PC-3 (cell line): Measurements from ENCODE around the gene KISS1R. TPM values are rescaled to one million over a fixed set of nuclear protein-coding genes. Genes with fewer than 3 reads are reported as not detected.

Experiments
- ATAC-seq: fragments of 200-7000 bp; cut with Tn5 transposase; 2 replicates; pipeline ENCODE4 v1.9.1; 2020; ENCODE audit warnings: mild to moderate bottlenecking, moderate library complexity
- BruUV-seq: library from RNA; stranded (reverse); fragments of 400-500 nt; replicated peaks from 2 replicates; lab custom pipeline; 2021; lab: Mats Ljungman, UMichigan
- CTCF ChIA-PET: fragments of 300-600 bp; sonication (Branson Sonifier 250); formaldehyde crosslinking; loops from one replicate; lab custom pipeline; 2022; ENCODE audit warnings: antibody characterized with exemption; lab: Charles Lee
- POLR2A ChIA-PET: fragments of 300-600 bp; sonication (Branson Sonifier 250); formaldehyde crosslinking; loops from one replicate; lab custom pipeline; 2022; ENCODE audit warnings: antibody characterized with exemption; ENCODE audit not compliant: unreplicated experiment; lab: Charles Lee
- DNase-seq: peaks from one replicate; pipeline ENCODE4 v3.0.0-alpha.2; 2015
- H2AFZ ChIP-seq: fragments of 300-600 bp; sonication (generic); 2 replicates; pipeline ENCODE4 v1.6.0; 2016; ENCODE audit warnings: antibody characterized with exemption, low read length
- H3F3A ChIP-seq: fragments of 300-600 bp; sonication (generic); one replicate; pipeline ENCODE4 v1.6.0; 2017; ENCODE audit warnings: antibody characterized with exemption, low read length, control low read depth, mild to moderate bottlenecking; ENCODE audit not compliant: unreplicated experiment
- H3K27ac ChIP-seq: fragments of 300-600 bp; sonication (generic); 2 replicates; pipeline ENCODE4 v1.5.1; 2016; ENCODE audit warnings: mild to moderate bottlenecking, low read length
- H3K27me3 ChIP-seq: fragments of 300-600 bp; sonication (generic); 2 replicates; pipeline ENCODE4 v1.6.1; 2016; ENCODE audit warnings: low read length, mixed read lengths
- H3K36me3 ChIP-seq: fragments of 300-600 bp; sonication (generic); 2 replicates; pipeline ENCODE4 v1.6.1; 2016; ENCODE audit warnings: low read depth, mixed run types, low read length, mixed read lengths
- H3K4me1 ChIP-seq: fragments of 300-600 bp; sonication (generic); 2 replicates; pipeline ENCODE4 v1.5.1; 2016; ENCODE audit warnings: low read length; ENCODE audit not compliant: insufficient read depth
- H3K4me2 ChIP-seq: fragments of 300-600 bp; sonication (generic); 2 replicates; pipeline ENCODE4 v1.6.0; 2016; ENCODE audit warnings: low read length
- H3K4me3 ChIP-seq: fragments of 300-600 bp; sonication (generic); 2 replicates; pipeline ENCODE4 v1.5.1; 2016; ENCODE audit warnings: mild to moderate bottlenecking, low read length, mixed read lengths
- H3K79me2 ChIP-seq: fragments of 300-600 bp; sonication (generic); 2 replicates; pipeline ENCODE4 v1.6.1; 2017; ENCODE audit warnings: low read length, mixed read lengths
- H3K9ac ChIP-seq: fragments of 300-600 bp; sonication (generic); 2 replicates; pipeline ENCODE4 v1.6.0; 2016; ENCODE audit warnings: mild to moderate bottlenecking, low read length
- H3K9me2 ChIP-seq: fragments of 300-600 bp; sonication (generic); replicated peaks from 2 replicates; pipeline ENCODE4 v1.6.1; 2016; ENCODE audit warnings: mixed run types, low read length, mixed read lengths
- H3K9me3 ChIP-seq: fragments of 300-600 bp; sonication (generic); 2 replicates; pipeline ENCODE4 v1.6.1; 2016; ENCODE audit warnings: low read length, mixed read lengths
- H4K20me1 ChIP-seq: fragments of 300-600 bp; sonication (generic); 2 replicates; pipeline ENCODE4 v1.6.1; 2016; ENCODE audit warnings: low read length, mixed read lengths
- EZH2 ChIP-seq: fragments of 300-600 bp; sonication (generic); IDR thresholded peaks from one replicate; pipeline ENCODE4 v1.6.1; 2017; ENCODE audit warnings: antibody characterized with exemption, mild to moderate bottlenecking, low read length; ENCODE audit not compliant: unreplicated experiment
- EZH2phosphoT487 ChIP-seq: fragments of 300-600 bp; sonication (generic); IDR thresholded peaks from 2 replicates; pipeline ENCODE4 v1.6.1; 2018; ENCODE audit warnings: mild to moderate bottlenecking, antibody characterized with exemption, low read length, borderline replicate concordance
- intact Hi-C: fragments of 100-400 bp; cut with micrococcal nuclease; formaldehyde crosslinking; loops from 2 replicates; pipeline ENCODE4 v1.9.0; 2023
- total RNA-seq: library from RNA; depleted of rRNA; stranded (reverse); fragments of >200 nt; gene quantifications from 2 replicates; pipeline ENCODE4 v1.2.3, GENCODE V29; 2014
- TF ChIP-seq, protein P1 (sequence below): fragments of 300-600 bp; sonication (generic); conservative IDR thresholded peaks from 2 replicates; pipeline ENCODE4 v1.5.1; 2017; ENCODE audit warnings: antibody characterized with exemption, low read depth, mild to moderate bottlenecking, low read length

The KISS1R gene
- total RNA-seq, 1 experiment from 2014 or later: 3.9 TPM

DNA sequence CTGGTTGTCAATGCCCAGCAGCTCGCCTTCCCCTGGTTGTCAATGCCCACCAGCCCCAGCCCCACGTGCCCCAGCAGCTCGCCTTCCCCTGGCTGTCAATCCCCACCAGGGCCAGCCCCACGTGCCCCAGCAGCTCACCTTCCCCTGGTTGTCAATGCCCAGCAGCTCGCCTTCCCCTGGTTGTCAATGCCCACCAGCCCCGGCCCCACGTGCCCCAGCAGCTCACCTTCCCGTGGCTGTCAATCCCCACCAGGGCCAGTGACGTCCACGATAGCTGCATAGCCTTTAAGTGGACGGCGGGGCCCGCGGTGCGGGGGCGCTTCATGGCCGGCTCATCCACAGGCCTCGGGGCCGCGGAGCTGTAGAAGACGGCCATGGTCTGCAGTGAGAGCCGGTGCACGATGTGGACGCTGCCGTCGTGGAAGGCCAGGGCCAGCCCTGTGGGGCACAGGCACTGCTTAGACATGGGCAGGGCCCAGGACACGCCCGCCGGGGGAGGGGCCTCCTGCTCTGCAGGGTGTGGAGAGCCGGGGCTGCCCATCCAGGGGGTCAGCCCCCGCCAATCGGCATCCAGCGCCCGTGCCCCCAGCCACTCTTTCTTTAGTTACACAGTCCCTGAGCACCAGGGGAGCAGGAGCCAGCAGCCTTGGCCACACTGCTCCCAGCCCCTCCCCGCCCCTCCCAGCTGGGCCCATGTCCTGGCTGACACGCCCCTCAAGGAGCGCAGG is 37.3 kb upstream of the KISS1R start:
- Histone ChIP-seq H3K4me2 (no peak overlapping the region), H3K27me3 (no peaks in the 10 kb centered on the region), H3K79me2 (no peaks in the 10 kb centered on the region), H3K9ac (no peak overlapping the region), H3K4me1 (peaks cover 9% of the 10 kb centered on the region; the same call in 1 of the 2 replicates), H4K20me1 (no peaks in the 10 kb centered on the region), H3K9me3 (no peaks in the 10 kb centered on the region), H2AFZ (no peak overlapping the region), H3K27ac (no peak overlapping the region), H3K9me2 (no peaks in the 10 kb centered on the region), H3K36me3 (peaks cover 5% of the 10 kb centered on the region; the same call in 1 of the 2 replicates), H3K4me3 (no peak overlapping the region), H3F3A (no peaks in the 10 kb centered on the region)
- ChIA-PET POLR2A (no interaction called here), CTCF (no interaction called here)
- TF ChIP-seq EZH2phosphoT487 (no peak), EZH2 (no peak)
- TF ChIP-seq, protein P1, sequence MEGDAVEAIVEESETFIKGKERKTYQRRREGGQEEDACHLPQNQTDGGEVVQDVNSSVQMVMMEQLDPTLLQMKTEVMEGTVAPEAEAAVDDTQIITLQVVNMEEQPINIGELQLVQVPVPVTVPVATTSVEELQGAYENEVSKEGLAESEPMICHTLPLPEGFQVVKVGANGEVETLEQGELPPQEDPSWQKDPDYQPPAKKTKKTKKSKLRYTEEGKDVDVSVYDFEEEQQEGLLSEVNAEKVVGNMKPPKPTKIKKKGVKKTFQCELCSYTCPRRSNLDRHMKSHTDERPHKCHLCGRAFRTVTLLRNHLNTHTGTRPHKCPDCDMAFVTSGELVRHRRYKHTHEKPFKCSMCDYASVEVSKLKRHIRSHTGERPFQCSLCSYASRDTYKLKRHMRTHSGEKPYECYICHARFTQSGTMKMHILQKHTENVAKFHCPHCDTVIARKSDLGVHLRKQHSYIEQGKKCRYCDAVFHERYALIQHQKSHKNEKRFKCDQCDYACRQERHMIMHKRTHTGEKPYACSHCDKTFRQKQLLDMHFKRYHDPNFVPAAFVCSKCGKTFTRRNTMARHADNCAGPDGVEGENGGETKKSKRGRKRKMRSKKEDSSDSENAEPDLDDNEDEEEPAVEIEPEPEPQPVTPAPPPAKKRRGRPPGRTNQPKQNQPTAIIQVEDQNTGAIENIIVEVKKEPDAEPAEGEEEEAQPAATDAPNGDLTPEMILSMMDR: no peak
- no peak for DNase-seq
- BruUV-seq: no TSS peak
- ATAC-seq: no peak
- intact Hi-C loops: no loop called here

DNA sequence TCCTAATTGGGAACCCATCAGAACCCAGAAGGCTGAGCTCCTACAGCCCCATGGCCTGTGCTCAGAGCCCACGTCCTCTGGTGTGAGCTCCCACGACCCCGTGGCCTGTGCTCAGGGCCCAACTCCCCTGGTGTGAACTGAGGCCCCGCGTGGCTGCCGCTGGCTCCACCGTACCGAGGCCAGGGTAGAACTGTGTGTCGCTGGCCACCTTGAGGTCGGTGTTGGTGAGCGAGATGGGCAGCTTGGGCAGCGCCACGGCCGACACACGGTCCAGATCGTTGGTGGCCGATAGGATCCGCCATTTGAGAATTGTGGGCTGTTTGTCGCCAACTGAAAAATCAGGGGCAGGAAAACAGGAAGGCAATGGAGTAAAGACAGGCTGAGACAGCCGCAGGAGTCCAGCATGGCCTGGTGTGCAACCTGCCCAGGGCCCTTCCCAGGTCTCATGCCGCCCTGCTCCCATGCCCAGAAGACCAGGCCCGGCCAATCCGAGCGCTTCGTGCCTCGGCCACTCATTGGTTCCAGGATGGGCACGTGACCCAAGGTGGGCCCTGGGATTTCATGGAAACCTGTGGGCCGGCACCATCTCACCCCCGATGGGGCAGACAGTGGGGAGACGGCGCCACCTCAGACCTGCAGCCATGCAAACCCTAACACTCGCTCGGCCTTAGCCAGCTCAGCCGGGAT is 35.6 kb upstream of the KISS1R start:
- ATAC-seq (no peak), DNase-seq (no peak)
- Histone ChIP-seq H2AFZ (no peak overlapping the region), H3K36me3 (peaks cover 5% of the 10 kb centered on the region; the same call in 1 of the 2 replicates), H3K9ac (no peak overlapping the region), H3K4me1 (peaks cover 9% of the 10 kb centered on the region; the same call in 1 of the 2 replicates), H3K79me2 (no peaks in the 10 kb centered on the region), H3K4me2 (no peak overlapping the region), H3F3A (no peaks in the 10 kb centered on the region), H3K27me3 (no peaks in the 10 kb centered on the region), H3K9me3 (no peaks in the 10 kb centered on the region), H4K20me1 (no peaks in the 10 kb centered on the region), H3K27ac (no peak overlapping the region), H3K9me2 (no peaks in the 10 kb centered on the region), H3K4me3 (no peak overlapping the region)
- BruUV-seq: no TSS peak
- ChIA-PET CTCF (no interaction called here), POLR2A (no interaction called here)
- TF ChIP-seq, protein P1: no peak
- no peak for TF ChIP-seq EZH2phosphoT487
- no peak for TF ChIP-seq EZH2
- intact Hi-C loops: no loop called here
